Measurements from ENCODE around the gene RCSD1. TPM values are rescaled to one million over a fixed set of nuclear protein-coding genes. Genes with fewer than 3 reads are reported as not detected.

RCSD1 gene
- total and polyA plus RNA-seq, 2 of the 13 experiments (the other 11 are each of a cell fraction or from before 2014, with no cell fraction given): not detected

- peak; percentile 84 for DNase-seq (ENCODE audit: low spot score)
- no peaks in the 10 kb centered on the region for H3K9me3 ChIP-seq (ENCODE audit: low read length)
- intact Hi-C loops (cut with micrococcal nuclease; ENCODE audit: unreplicated experiment): loop anchor here (1.0 kb wide), 1 partner anchor 88 kb away; no protein-coding TSS in a partner anchor
- H2AFZ ChIP-seq (ENCODE audit: low read length): peak overlapping the region; percentile 91
- WGBS (ENCODE audit: low lambda C conversion rate): 2% methylated on average over 25 of the region's 26 CpGs
- CTCF ChIA-PET (ENCODE audit: low intra/inter-chr PET ratio, low total read pairs): interaction anchor here (1.4 kb wide), 1 partner anchor 87 kb away, joined by 5 read pairs; no protein-coding TSS in a partner anchor
- peaks cover 0 to 6% of the 10 kb centered on the region in 2 experiments; a peak in 2 of 5 replicates for H3K27me3 ChIP-seq (ENCODE audit: control insufficient read depth in 1 of 2, insufficient read depth in 2 of 2, low read length in 2 of 2)
- FAIRE-seq: peak; percentile 61
- H3K4me3 ChIP-seq (replicated peaks in 1 of 3; ENCODE audit: insufficient read depth in 1 of 3, low read depth in 2 of 3, low read length in 3 of 3): peak overlapping the region; percentile 95 to 100 (median 96)
- H4K20me1 ChIP-seq (ENCODE audit: insufficient read depth, low read length): no peaks in the 10 kb centered on the region
- no TSS peak for BruUV-seq (replicated peaks)
- POLR2A ChIA-PET: interaction anchor here (1.6 to 2.2 kb wide), 2 partner anchors 162 to 221 kb away, joined by 6 read pairs; partner anchors contain the start of genes CREG1 and DCAF6
- H3K9ac ChIP-seq (ENCODE audit: insufficient read depth, low read depth, low read length): peak overlapping the region; percentile 89
- peak overlapping the region; percentile 98 for H3K4me2 ChIP-seq (ENCODE audit: low read depth, low read length)
- no peaks in the 10 kb centered on the region for H3K79me2 ChIP-seq (ENCODE audit: insufficient read depth, low read length)
- no peaks in the 10 kb centered on the region for H3K36me3 ChIP-seq (replicated peaks in 1 of 2; ENCODE audit: control insufficient read depth in 1 of 2, insufficient read depth in 2 of 2, low read length in 2 of 2)
- peak overlapping the region; percentile 83 for H3K27ac ChIP-seq (ENCODE audit: extremely low read length, insufficient read depth, low read length)
- in situ Hi-C loops (cut with HindIII; ENCODE audit: extremely low pct_ligation_motif_present, low pct_unique_long_range_greater_than_20kb): loop anchor here (10.0 kb wide), 1 partner anchor 219 kb away; the partner anchor contains the start of genes DCAF6 and MPC2
- peaks cover 54% of the 10 kb centered on the region for H3K4me1 ChIP-seq (ENCODE audit: insufficient read depth, low read length)
- ATAC-seq: peak; percentile 37
- no peak for TF ChIP-seq EHMT2 (IDR thresholded peaks at IDR 0.05; ENCODE audit: borderline replicate concordance, low read depth, low read length)
- TF ChIP-seq SAP130 (CRISPR knock-in tag; IDR thresholded peaks at IDR 0.05; ENCODE audit: low read depth): peak; percentile 73
- TF ChIP-seq ZNF562 (CRISPR knock-in tag; IDR thresholded peaks at IDR 0.05; ENCODE audit: borderline replicate concordance): no peak
- TF ChIP-seq BATF2 (CRISPR knock-in tag; IDR thresholded peaks at IDR 0.05): no peak
- TF ChIP-seq HHEX (CRISPR knock-in tag; IDR thresholded peaks at IDR 0.05): no peak; the same call in 1 of the 2 replicates
- TF ChIP-seq GZF1 (CRISPR knock-in tag; IDR thresholded peaks at IDR 0.05): no peak
- no peak for TF ChIP-seq ZNF619 (CRISPR knock-in tag; IDR thresholded peaks at IDR 0.05)
- TF ChIP-seq NFIB (CRISPR knock-in tag; IDR thresholded peaks at IDR 0.05; ENCODE audit: borderline replicate concordance): no peak
- no peak for TF ChIP-seq ZBTB21 (CRISPR knock-in tag; IDR thresholded peaks at IDR 0.05)
- TF ChIP-seq ATF6 (CRISPR knock-in tag; conservative IDR thresholded peaks at IDR 0.05): no peak
- no peak for TF ChIP-seq SUZ12 (IDR thresholded peaks at IDR 0.05; ENCODE audit: low read depth, low read length)
- no peak for TF ChIP-seq TRIM24 (CRISPR knock-in tag; IDR thresholded peaks at IDR 0.05)
- peak; percentile 61; the same call in 1 of the 2 replicates for TF ChIP-seq FOSL2 (CRISPR knock-in tag; IDR thresholded peaks at IDR 0.05)
- no peak for TF ChIP-seq ZNF354B (CRISPR knock-in tag; IDR thresholded peaks at IDR 0.05)
- no peak for TF ChIP-seq CBX2 (IDR thresholded peaks at IDR 0.05; ENCODE audit: low read depth, low read length)
- no peak for TF ChIP-seq CBX2 (CRISPR knock-in tag; IDR thresholded peaks at IDR 0.05; ENCODE audit: low read depth)
- no peak for TF ChIP-seq GLMP (CRISPR knock-in tag; IDR thresholded peaks at IDR 0.05; ENCODE audit: borderline replicate concordance)
- peak; percentile 54; the same call in 1 of the 2 replicates for TF ChIP-seq TARDBP (CRISPR knock-in tag; IDR thresholded peaks at IDR 0.05)
- TF ChIP-seq ZNF768 (CRISPR knock-in tag; IDR thresholded peaks at IDR 0.05): no peak
Measured at GRCh38 chr1:167715157-167715999, 85.3 kb downstream of the RCSD1 start.
